GM23248 (cell line): ENCODE results near the gene SMC3. TPM values are rescaled to one million over a fixed set of nuclear protein-coding genes. Genes with fewer than 3 reads are reported as not detected.

Source experiments
- DNase-seq: peaks from one replicate; pipeline ENCODE4 v3.0.0-alpha.2; 2015
- H2AFZ ChIP-seq: fragments of 200-600 bp; sonication (generic); 2 replicates; pipeline ENCODE4 v1.6.1; 2016; ENCODE audit warnings: antibody characterized with exemption
- H3F3A ChIP-seq: fragments of 200-600 bp; sonication (generic); 2 replicates; pipeline ENCODE4 v1.6.1; 2016; ENCODE audit warnings: mild to moderate bottlenecking, antibody characterized with exemption, mixed run types; ENCODE audit not compliant: insufficient read depth
- H3K27ac ChIP-seq: fragments of 200-600 bp; sonication (generic); 2 replicates; pipeline ENCODE4 v1.5.1; 2016; ENCODE audit warnings: mild to moderate bottlenecking
- H3K27me3 ChIP-seq: fragments of 200-600 bp; sonication (generic); replicated peaks from 2 replicates; pipeline ENCODE4 v1.6.1; 2016; ENCODE audit warnings: mild to moderate bottlenecking; ENCODE audit not compliant: insufficient read depth
- H3K36me3 ChIP-seq: fragments of 200-600 bp; sonication (generic); 2 replicates; pipeline ENCODE4 v1.6.1; 2016; ENCODE audit warnings: low read depth, mild to moderate bottlenecking
- H3K4me1 ChIP-seq: fragments of 200-600 bp; sonication (generic); 2 replicates; pipeline ENCODE4 v1.6.1; 2016; ENCODE audit warnings: mild to moderate bottlenecking; ENCODE audit not compliant: insufficient read depth
- H3K4me2 ChIP-seq: fragments of 200-600 bp; sonication (generic); one replicate; pipeline ENCODE4 v1.6.1; 2016; ENCODE audit warnings: mild to moderate bottlenecking; ENCODE audit not compliant: unreplicated experiment
- H3K4me3 ChIP-seq: fragments of 200-600 bp; sonication (generic); 2 replicates; pipeline ENCODE4 v1.5.1; 2016; ENCODE audit warnings: mild to moderate bottlenecking
- H3K79me2 ChIP-seq: fragments of 200-600 bp; sonication (generic); 2 replicates; pipeline ENCODE4 v1.6.1; 2016; ENCODE audit warnings: mild to moderate bottlenecking; ENCODE audit not compliant: insufficient read depth
- H3K9ac ChIP-seq: fragments of 200-600 bp; sonication (generic); 2 replicates; pipeline ENCODE4 v1.6.1; 2016; ENCODE audit warnings: mild to moderate bottlenecking
- H3K9me2 ChIP-seq: fragments of 200-600 bp; sonication (generic); 2 replicates; pipeline ENCODE4 v1.6.1; 2016; ENCODE audit warnings: mixed run types, mild to moderate bottlenecking, moderate library complexity; ENCODE audit not compliant: insufficient read depth
- H3K9me3 ChIP-seq: fragments of 200-600 bp; sonication (generic); one replicate; pipeline ENCODE4 v1.6.1; 2017; ENCODE audit warnings: low read depth
- H4K20me1 ChIP-seq: fragments of 200-600 bp; sonication (generic); 2 replicates; pipeline ENCODE4 v1.6.0; 2016; ENCODE audit not compliant: insufficient read depth
- EZH2 ChIP-seq: fragments of 200-600 bp; sonication (generic); IDR thresholded peaks from 2 replicates; pipeline ENCODE4 v1.6.1; 2018; ENCODE audit warnings: antibody characterized with exemption, mild to moderate bottlenecking; ENCODE audit not compliant: insufficient read depth, poor library complexity, severe bottlenecking
- EZH2phosphoT487 ChIP-seq: fragments of 200-600 bp; sonication (generic); IDR thresholded peaks from 2 replicates; pipeline ENCODE4 v1.6.1; 2018; ENCODE audit warnings: antibody characterized with exemption, moderate library complexity, mild to moderate bottlenecking, low read depth; ENCODE audit not compliant: insufficient read depth
- WGBS, 2 experiments: methylation state at CpG; one replicate each; pipeline ENCODE4 v1.1.6; 2015 to 2017; ENCODE audit warnings: low lambda C conversion rate in 2 of 2, low coverage in 1 of 2; ENCODE audit errors: missing lambda C conversion rate in 2 of 2; 5-methylcytosine and 5-hydroxymethylcytosine counted together
- in situ Hi-C: fragments of 300-500 bp; cut with MboI; formaldehyde crosslinking; loops from 2 replicates; pipeline ENCODE4 v1.15.0; 2020
- polyA plus RNA-seq: library from polyadenylated mRNA; unstranded; fragments of >200 nt; fragmentation: Nextera tagmentation; extraction: Ambion mirVana; gene quantifications from 2 replicates; pipeline ENCODE4 v1.2.1, GENCODE V29; 2016
- total RNA-seq: library from RNA; depleted of rRNA; stranded (reverse); fragments of >200 nt; shearing (Covaris generic); gene quantifications from 2 replicates; pipeline ENCODE4 v1.2.3, GENCODE V29; 2014

Gene SMC3
- total and polyA plus RNA-seq, 2 experiments from 2014 or later = 17.8 to 60.5 TPM

GRCh38 chr10:110574420-110574819, 6.9 kb downstream of the SMC3 start:
- Histone ChIP-seq H3K36me3 (peaks cover 21% of the 10 kb centered on the region), H3K27me3 (no peaks in the 10 kb centered on the region), H3K4me3 (no peak overlapping the region), H3K4me2 (no peak overlapping the region), H2AFZ (no peak overlapping the region), H3K79me2 (peaks cover 83% of the 10 kb centered on the region), H3F3A (no peaks in the 10 kb centered on the region), H3K9me2 (no peaks in the 10 kb centered on the region), H3K9me3 (no peaks in the 10 kb centered on the region), H3K27ac (no peak overlapping the region), H4K20me1 (no peaks in the 10 kb centered on the region), H3K4me1 (peaks cover 22% of the 10 kb centered on the region), H3K9ac (no peak overlapping the region)
- no peak for TF ChIP-seq EZH2
- no peak for TF ChIP-seq EZH2phosphoT487
- WGBS, 2 experiments = 84 to 90% methylated on average over 5 of the region's 5 CpGs
- no peak for DNase-seq
- in situ Hi-C loops = no loop called here

- Histone ChIP-seq H3K4me3 (no peak overlapping the region), H3K9me3 (no peaks in the 10 kb centered on the region), H3K9ac (no peak overlapping the region), H3K27me3 (no peaks in the 10 kb centered on the region), H3K4me2 (peak overlapping the region; percentile 30), H4K20me1 (no peaks in the 10 kb centered on the region), H2AFZ (no peak overlapping the region), H3K36me3 (peaks cover 32% of the 10 kb centered on the region), H3K79me2 (peaks cover 65% of the 10 kb centered on the region), H3K9me2 (no peaks in the 10 kb centered on the region), H3F3A (no peaks in the 10 kb centered on the region), H3K27ac (peak overlapping the region; percentile 25), H3K4me1 (peaks cover 18% of the 10 kb centered on the region)
- WGBS, 2 experiments = 39 to 43% methylated on average over 5 of the region's 5 CpGs
- DNase-seq = peak; percentile 91
- in situ Hi-C loops = no loop called here
- TF ChIP-seq EZH2phosphoT487 = no peak
- TF ChIP-seq EZH2 = no peak
Measured at GRCh38 chr10:110576220-110576619, 8.7 kb downstream of the SMC3 start.

- H3K79me2 ChIP-seq = peaks cover 57% of the 10 kb centered on the region
- DNase-seq = peak; percentile 29
- no peak overlapping the region for H3K4me3 ChIP-seq
- no peak overlapping the region for H3K4me2 ChIP-seq
- H3F3A ChIP-seq = no peaks in the 10 kb centered on the region
- H3K36me3 ChIP-seq = peaks cover 36% of the 10 kb centered on the region
- TF ChIP-seq EZH2phosphoT487 = no peak
- no peaks in the 10 kb centered on the region for H3K9me3 ChIP-seq
- H3K9ac ChIP-seq = no peak overlapping the region
- peak overlapping the region; percentile 25 for H3K27ac ChIP-seq
- no peaks in the 10 kb centered on the region for H3K9me2 ChIP-seq
- H3K4me1 ChIP-seq = peaks cover 18% of the 10 kb centered on the region
- H4K20me1 ChIP-seq = no peaks in the 10 kb centered on the region
- H3K27me3 ChIP-seq = no peaks in the 10 kb centered on the region
- in situ Hi-C loops = no loop called here
- no peak overlapping the region for H2AFZ ChIP-seq
- 38 to 43% methylated on average over 3 of the region's 3 CpGs for WGBS, 2 experiments
Measured at GRCh38 chr10:110577056-110577455, 9.6 kb downstream of the SMC3 start.

DNA sequence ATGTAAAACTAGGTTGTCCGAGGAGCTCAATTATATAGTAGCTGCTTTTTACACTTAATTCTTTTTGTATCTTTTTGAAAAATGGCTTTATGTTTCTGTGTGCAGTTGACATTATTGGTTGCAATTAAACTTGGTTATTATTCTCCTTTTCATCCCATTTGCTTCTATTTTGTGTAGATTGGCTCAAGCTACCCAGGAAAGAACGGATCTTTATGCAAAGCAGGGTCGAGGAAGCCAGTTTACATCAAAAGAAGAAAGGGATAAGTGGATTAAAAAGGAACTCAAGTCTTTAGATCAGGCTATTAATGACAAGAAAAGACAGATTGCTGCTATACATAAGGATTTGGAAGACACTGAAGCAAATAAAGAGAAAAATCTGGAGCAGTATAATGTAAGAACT, 16.5 kb downstream of the SMC3 start:
- no peak for DNase-seq
- Histone ChIP-seq H3K79me2 (no peaks in the 10 kb centered on the region; the same call in 1 of the 2 replicates), H3K27me3 (no peaks in the 10 kb centered on the region), H3K4me3 (no peak overlapping the region), H3K27ac (no peak overlapping the region), H3K9me2 (no peaks in the 10 kb centered on the region), H3K4me1 (no peaks in the 10 kb centered on the region), H3K9ac (no peak overlapping the region), H2AFZ (no peak overlapping the region), H3F3A (no peaks in the 10 kb centered on the region), H3K36me3 (peaks cover 53% of the 10 kb centered on the region), H4K20me1 (no peaks in the 10 kb centered on the region), H3K9me3 (no peaks in the 10 kb centered on the region), H3K4me2 (no peak overlapping the region)
- TF ChIP-seq EZH2 (no peak), EZH2phosphoT487 (no peak)
- in situ Hi-C loops = no loop called here
- 91 to 96% methylated on average over 3 of the region's 3 CpGs for WGBS, 2 experiments

DNA sequence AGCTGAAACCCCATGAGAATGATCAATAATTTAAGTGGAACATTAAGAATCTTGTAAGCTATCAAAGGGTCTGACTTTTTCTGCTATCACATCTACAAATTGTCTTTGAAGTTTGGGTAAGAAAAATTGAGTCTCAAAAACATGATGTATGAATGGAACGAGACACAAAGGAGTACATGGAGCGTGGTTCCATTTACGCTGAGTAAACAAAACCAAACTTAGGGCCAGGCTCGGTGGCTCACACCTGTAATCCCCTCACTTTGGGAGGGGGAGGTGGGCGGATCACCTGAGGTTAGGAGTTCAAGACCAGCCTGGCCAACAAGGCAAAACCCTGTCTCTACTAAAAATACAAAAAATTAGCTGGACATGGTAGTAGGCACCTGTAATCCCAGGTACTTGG, 24.3 kb downstream of the SMC3 start:
- no peak overlapping the region for H3K27ac ChIP-seq
- H2AFZ ChIP-seq = no peak overlapping the region
- H3K9ac ChIP-seq = no peak overlapping the region
- no peaks in the 10 kb centered on the region for H3K9me3 ChIP-seq
- in situ Hi-C loops = no loop called here
- TF ChIP-seq EZH2 (no peak), EZH2phosphoT487 (no peak)
- H3F3A ChIP-seq = no peaks in the 10 kb centered on the region
- no peak overlapping the region for H3K4me2 ChIP-seq
- no peak for DNase-seq
- H3K27me3 ChIP-seq = no peaks in the 10 kb centered on the region
- no peaks in the 10 kb centered on the region for H4K20me1 ChIP-seq
- H3K9me2 ChIP-seq = no peaks in the 10 kb centered on the region
- no peaks in the 10 kb centered on the region; the same call in 1 of the 2 replicates for H3K79me2 ChIP-seq
- H3K4me1 ChIP-seq = no peaks in the 10 kb centered on the region
- WGBS, 2 experiments = 79 to 83% methylated on average over 5 of the region's 5 CpGs
- H3K4me3 ChIP-seq = no peak overlapping the region
- peaks cover 43% of the 10 kb centered on the region for H3K36me3 ChIP-seq
